H1 (cell line): Measurements from ENCODE around the gene NEU2. TPM values are rescaled to one million over a fixed set of nuclear protein-coding genes. Genes with fewer than 3 reads are reported as not detected.

Experiments used
- CEBPB ChIP-seq: IDR thresholded peaks from 2 replicates; pipeline ENCODE4 v1.6.1; 2012; ENCODE audit warnings: low read depth, low read length
- CHD1 ChIP-seq: IDR thresholded peaks from 2 replicates; pipeline ENCODE4 v1.6.1; 2012; ENCODE audit warnings: low read depth, low read length, improper control_type of control experiment
- EGR1 ChIP-seq: IDR thresholded peaks from 2 replicates; pipeline ENCODE4 v1.6.1; 2011; ENCODE audit warnings: low read depth, low read length, borderline replicate concordance
- FOSL1 ChIP-seq: IDR thresholded peaks from 2 replicates; pipeline ENCODE4 v1.6.1; 2011; ENCODE audit warnings: mild to moderate bottlenecking, low read depth, low read length, moderate library complexity; ENCODE audit not compliant: insufficient read depth
- KDM1A ChIP-seq: fragments of 200-600, 300-600 bp; sonication (generic); IDR thresholded peaks from 2 replicates; pipeline ENCODE4 v1.7.1; 2016; ENCODE audit warnings: mild to moderate bottlenecking, low read length, borderline replicate concordance
- KDM5A ChIP-seq: fragments of 200-600 bp; IDR thresholded peaks from 2 replicates; pipeline ENCODE4 v1.7.1; 2012; ENCODE audit warnings: mild to moderate bottlenecking, low read length, inconsistent platforms, mixed read lengths
- POU5F1 ChIP-seq: IDR thresholded peaks from 2 replicates; pipeline ENCODE4 v1.6.1; 2011; ENCODE audit warnings: low read depth, mild to moderate bottlenecking, low read length, moderate library complexity
- SIRT6 ChIP-seq: IDR thresholded peaks from one replicate; pipeline ENCODE4 v1.7.1; 2012; ENCODE audit warnings: low read length, inconsistent platforms
- SRF ChIP-seq: IDR thresholded peaks from 2 replicates; pipeline ENCODE4 v1.6.1; 2011; ENCODE audit warnings: mild to moderate bottlenecking, low read depth, low read length, moderate library complexity
- SUZ12 ChIP-seq: fragments of 200-600 bp; sonication (generic); IDR thresholded peaks from 2 replicates; pipeline ENCODE4 v1.6.1; 2012; ENCODE audit warnings: mild to moderate bottlenecking, inconsistent platforms, low read length, moderate library complexity, mixed read lengths
- polyA plus RNA-seq, 7 experiments: library from polyadenylated mRNA; depleted of rRNA in 3 of 7; stranded (reverse) in 5 of 7; unstranded in 2 of 7; fragments of >200 nt in 5 of 7; fragments of 200-250 nt in 2 of 7; gene quantifications; 1 replicate in 5 of 7; 2 replicates in 1 of 7; 4 replicates in 1 of 7; pipeline versions ENCODE4 v1.2.1 to v1.2.3, GENCODE V29; 2011 to 2013; ENCODE audit warnings: missing spikeins in 2 of 7, mixed read lengths in 2 of 7
- total RNA-seq: library from RNA; stranded (reverse); fragmentation: NEBNext Ultra II Directional; extraction: Animal tissue kit (Norgen Biotek cat#: 25700); gene quantifications from 2 replicates; pipeline ENCODE4 v1.2.1, GENCODE V29; 2021
- TF ChIP-seq, protein P1 (sequence below): fragments of 300-600 bp; sonication (generic); IDR thresholded peaks from 2 replicates; pipeline ENCODE4 v1.7.1; 2012; ENCODE audit warnings: low read length, moderate library complexity, mild to moderate bottlenecking, inconsistent platforms; ENCODE audit not compliant: insufficient replicate concordance
- TF ChIP-seq, protein P2 (sequence below): IDR thresholded peaks from 2 replicates; pipeline ENCODE4 v1.6.1; 2012; ENCODE audit warnings: inconsistent platforms

The NEU2 gene
- total and polyA plus RNA-seq, 2 of the 8 experiments (the other 6 are each of a cell fraction or from before 2014, with no cell fraction given), result 0.12 TPM; not detected in 1

- TF ChIP-seq, protein P1, sequence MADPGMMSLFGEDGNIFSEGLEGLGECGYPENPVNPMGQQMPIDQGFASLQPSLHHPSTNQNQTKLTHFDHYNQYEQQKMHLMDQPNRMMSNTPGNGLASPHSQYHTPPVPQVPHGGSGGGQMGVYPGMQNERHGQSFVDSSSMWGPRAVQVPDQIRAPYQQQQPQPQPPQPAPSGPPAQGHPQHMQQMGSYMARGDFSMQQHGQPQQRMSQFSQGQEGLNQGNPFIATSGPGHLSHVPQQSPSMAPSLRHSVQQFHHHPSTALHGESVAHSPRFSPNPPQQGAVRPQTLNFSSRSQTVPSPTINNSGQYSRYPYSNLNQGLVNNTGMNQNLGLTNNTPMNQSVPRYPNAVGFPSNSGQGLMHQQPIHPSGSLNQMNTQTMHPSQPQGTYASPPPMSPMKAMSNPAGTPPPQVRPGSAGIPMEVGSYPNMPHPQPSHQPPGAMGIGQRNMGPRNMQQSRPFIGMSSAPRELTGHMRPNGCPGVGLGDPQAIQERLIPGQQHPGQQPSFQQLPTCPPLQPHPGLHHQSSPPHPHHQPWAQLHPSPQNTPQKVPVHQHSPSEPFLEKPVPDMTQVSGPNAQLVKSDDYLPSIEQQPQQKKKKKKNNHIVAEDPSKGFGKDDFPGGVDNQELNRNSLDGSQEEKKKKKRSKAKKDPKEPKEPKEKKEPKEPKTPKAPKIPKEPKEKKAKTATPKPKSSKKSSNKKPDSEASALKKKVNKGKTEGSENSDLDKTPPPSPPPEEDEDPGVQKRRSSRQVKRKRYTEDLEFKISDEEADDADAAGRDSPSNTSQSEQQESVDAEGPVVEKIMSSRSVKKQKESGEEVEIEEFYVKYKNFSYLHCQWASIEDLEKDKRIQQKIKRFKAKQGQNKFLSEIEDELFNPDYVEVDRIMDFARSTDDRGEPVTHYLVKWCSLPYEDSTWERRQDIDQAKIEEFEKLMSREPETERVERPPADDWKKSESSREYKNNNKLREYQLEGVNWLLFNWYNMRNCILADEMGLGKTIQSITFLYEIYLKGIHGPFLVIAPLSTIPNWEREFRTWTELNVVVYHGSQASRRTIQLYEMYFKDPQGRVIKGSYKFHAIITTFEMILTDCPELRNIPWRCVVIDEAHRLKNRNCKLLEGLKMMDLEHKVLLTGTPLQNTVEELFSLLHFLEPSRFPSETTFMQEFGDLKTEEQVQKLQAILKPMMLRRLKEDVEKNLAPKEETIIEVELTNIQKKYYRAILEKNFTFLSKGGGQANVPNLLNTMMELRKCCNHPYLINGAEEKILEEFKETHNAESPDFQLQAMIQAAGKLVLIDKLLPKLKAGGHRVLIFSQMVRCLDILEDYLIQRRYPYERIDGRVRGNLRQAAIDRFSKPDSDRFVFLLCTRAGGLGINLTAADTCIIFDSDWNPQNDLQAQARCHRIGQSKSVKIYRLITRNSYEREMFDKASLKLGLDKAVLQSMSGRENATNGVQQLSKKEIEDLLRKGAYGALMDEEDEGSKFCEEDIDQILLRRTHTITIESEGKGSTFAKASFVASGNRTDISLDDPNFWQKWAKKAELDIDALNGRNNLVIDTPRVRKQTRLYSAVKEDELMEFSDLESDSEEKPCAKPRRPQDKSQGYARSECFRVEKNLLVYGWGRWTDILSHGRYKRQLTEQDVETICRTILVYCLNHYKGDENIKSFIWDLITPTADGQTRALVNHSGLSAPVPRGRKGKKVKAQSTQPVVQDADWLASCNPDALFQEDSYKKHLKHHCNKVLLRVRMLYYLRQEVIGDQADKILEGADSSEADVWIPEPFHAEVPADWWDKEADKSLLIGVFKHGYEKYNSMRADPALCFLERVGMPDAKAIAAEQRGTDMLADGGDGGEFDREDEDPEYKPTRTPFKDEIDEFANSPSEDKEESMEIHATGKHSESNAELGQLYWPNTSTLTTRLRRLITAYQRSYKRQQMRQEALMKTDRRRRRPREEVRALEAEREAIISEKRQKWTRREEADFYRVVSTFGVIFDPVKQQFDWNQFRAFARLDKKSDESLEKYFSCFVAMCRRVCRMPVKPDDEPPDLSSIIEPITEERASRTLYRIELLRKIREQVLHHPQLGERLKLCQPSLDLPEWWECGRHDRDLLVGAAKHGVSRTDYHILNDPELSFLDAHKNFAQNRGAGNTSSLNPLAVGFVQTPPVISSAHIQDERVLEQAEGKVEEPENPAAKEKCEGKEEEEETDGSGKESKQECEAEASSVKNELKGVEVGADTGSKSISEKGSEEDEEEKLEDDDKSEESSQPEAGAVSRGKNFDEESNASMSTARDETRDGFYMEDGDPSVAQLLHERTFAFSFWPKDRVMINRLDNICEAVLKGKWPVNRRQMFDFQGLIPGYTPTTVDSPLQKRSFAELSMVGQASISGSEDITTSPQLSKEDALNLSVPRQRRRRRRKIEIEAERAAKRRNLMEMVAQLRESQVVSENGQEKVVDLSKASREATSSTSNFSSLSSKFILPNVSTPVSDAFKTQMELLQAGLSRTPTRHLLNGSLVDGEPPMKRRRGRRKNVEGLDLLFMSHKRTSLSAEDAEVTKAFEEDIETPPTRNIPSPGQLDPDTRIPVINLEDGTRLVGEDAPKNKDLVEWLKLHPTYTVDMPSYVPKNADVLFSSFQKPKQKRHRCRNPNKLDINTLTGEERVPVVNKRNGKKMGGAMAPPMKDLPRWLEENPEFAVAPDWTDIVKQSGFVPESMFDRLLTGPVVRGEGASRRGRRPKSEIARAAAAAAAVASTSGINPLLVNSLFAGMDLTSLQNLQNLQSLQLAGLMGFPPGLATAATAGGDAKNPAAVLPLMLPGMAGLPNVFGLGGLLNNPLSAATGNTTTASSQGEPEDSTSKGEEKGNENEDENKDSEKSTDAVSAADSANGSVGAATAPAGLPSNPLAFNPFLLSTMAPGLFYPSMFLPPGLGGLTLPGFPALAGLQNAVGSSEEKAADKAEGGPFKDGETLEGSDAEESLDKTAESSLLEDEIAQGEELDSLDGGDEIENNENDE, result no peak
- TF ChIP-seq KDM1A (no peak), POU5F1 (no peak), CEBPB (no peak), SIRT6 (no peak), SUZ12 (no peak), CHD1 (no peak), SRF (no peak), FOSL1 (no peak), KDM5A (no peak), EGR1 (no peak)
- TF ChIP-seq, protein P2, sequence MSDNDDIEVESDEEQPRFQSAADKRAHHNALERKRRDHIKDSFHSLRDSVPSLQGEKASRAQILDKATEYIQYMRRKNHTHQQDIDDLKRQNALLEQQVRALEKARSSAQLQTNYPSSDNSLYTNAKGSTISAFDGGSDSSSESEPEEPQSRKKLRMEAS, result no peak
Observed at GRCh38 chr2:233062451-233062850, 30.0 kb downstream of the NEU2 start (continued).
